ENCODE measurements around the gene ABI2.

ABI2 gene

GRCh38 chr2:203431391-203432185, 103.4 kb downstream of the ABI2 start:
- DNase-seq: no peak

DNA sequence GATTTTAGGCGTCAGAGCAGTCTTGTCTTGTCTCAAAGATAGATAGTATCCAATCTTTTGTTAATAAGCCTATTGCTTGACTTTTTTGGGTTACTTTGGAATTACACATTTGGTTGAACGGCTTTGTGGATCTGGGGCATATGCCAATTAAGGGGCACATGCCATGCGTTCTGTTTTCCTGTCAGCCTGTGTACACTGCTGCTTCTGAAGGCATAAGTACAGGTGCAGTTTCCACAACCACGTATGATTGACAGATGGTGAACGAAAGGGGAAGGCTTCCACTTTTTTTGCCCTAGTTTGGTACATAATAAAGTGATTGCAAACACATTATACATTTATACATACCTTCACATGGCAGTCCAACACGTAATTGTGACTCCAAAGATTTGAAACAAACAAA, 104.6 kb downstream of the ABI2 start:
- no peak for DNase-seq

DNA sequence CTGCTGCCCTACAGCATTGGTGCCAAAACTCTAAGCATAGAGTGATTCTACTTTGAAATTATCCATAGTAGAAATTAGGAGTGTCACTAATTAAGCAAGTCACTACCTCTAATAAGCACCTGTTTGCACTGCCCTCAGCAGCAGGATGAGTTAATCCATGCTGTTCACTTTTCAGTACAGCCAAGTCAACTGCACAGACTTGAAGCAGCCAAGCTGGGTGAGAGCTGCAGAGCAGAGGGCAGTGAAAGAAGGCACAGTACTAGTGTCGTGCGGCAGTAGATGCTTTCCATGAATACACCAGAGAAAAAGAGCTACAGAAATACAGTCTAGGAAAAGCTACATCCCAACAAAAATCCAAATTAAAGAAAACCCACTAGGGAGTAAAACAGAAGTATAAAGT, 108.3 kb downstream of the ABI2 start:
- no peak for DNase-seq

DNA sequence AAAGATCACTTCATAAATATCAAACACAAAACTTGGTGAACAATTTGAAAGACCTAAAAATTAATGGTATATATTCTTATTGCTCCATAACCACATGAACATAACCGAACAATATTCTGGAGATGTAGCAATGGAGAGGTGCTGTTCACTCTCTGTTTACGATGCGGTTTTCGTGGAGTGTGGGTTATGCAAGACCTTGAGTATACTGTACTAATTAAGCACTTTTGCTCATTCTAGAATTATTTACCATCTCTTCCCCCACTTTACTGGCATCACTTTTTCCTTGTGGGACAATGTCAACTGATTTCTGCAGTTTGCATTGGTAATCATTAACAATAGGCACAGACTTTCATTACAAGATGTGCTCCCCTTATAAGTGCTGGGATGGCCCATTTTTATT, 109.3 kb downstream of the ABI2 start:
- DNase-seq: no peak

- no peak for DNase-seq
These were observed 110.3 kb downstream of the ABI2 start for GRCh38 chr2:203438528-203438927.

DNA sequence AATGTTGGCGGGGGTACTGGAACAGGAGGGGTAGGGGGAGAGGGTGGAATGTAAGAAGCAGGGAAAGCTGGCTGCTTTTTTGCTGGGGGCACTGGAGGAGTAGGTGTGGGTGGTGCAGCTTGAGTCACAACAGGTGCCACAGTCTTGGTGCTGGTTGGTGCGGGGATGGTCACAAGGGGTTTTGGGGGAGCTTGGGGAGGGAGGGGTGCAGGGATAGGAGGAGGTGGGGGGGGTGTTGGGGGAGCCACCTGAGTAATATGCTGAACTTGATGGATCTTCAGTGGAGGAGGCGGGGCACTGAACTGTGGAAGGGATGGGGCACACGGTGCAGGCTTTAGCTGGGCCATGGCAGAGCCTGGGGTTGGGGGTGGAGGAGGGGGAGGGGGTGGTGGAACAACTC, 112.5 kb downstream of the ABI2 start:
- no peak for DNase-seq

DNA sequence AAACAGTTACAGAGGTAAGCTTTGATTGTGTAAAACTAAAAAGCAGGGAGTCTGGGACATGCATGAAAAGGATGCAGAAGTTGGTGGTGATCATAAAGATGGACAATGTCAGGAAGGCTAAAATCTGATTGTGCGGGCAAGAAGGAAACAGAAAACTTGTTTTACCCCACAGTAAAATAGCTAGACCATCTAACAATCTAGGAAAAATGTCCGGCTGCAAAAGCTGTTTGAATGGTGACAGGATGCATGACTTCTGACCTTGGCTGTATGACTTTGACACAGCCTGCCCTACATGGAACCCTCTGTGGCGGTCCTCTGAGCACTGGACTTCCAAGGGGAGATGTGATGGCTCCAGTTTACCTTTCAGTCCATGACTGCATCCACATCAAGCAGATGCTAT, 113.3 kb downstream of the ABI2 start:
- DNase-seq: no peak

DNA sequence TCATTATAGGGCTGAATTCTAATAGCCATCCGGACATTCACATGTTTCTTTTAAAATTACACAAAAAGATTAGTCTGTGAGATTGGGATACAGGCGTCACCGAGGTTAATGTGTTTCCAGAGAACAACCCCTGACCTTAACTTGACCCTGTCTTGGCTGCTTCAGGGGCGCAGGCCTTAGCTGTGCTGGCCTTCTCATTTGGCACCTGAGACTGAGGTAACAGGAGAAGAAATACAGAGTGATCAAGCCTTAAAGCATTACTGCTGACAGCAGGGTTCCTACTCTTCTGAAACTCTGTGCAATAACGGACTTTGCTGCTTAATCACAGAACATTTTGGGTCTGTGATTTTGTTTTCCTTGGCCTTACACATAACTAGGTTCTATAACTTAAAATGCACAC, 114.3 kb downstream of the ABI2 start:
- DNase-seq: no peak

- DNase-seq: no peak
These were observed 116.5 kb downstream of the ABI2 start for GRCh38 chr2:203444738-203445137.

DNA sequence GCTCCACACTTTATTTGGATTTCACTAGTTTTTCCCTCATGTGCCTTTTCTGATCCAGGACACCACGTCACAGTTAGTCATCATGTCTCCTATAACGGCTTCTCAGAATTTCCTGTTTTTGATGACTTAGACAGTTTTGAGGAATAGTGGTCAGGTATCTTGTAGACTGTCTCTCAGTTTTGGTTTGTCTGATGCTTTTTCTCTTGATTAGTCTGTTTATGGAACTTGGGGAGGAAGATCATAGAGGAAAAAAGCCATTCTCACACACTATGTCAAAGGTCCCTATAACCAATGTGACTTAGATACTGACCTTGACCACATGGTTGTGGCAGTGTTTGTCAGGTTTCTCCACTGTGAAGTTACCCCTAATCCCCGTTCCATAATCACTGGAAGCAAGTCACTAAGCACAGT, 117.9 kb downstream of the ABI2 start:
- DNase-seq: peak; percentile 31 to 42

- no peak for DNase-seq
These were observed 118.6 kb downstream of the ABI2 start for GRCh38 chr2:203446780-203447179.

GRCh38 chr2:203450561-203450960, 122.4 kb downstream of the ABI2 start:
- no peak for DNase-seq

- no peak for DNase-seq
These were observed 122.8 kb downstream of the ABI2 start for GRCh38 chr2:203451011-203451410.

DNA sequence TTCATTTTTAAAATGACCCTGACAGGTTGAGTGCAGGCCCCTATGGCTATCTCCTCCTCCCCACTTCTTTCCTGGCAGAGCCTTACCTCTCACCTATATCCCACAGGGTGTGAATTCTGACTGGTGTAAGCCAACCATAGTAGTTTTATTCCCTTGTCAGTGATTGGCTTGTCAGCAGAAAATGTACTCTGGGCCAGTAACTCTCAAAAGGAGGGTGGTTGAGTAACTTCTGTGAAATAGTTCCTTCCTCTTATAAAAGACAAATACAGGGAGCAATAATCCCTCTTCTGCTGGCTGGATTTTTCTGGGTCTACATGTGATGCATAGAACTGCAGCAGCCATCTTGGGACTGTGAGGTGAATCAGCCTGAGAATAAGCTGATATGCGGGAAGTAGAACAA, 123.5 kb downstream of the ABI2 start:
- peak; percentile 55 to 59 for DNase-seq

DNA sequence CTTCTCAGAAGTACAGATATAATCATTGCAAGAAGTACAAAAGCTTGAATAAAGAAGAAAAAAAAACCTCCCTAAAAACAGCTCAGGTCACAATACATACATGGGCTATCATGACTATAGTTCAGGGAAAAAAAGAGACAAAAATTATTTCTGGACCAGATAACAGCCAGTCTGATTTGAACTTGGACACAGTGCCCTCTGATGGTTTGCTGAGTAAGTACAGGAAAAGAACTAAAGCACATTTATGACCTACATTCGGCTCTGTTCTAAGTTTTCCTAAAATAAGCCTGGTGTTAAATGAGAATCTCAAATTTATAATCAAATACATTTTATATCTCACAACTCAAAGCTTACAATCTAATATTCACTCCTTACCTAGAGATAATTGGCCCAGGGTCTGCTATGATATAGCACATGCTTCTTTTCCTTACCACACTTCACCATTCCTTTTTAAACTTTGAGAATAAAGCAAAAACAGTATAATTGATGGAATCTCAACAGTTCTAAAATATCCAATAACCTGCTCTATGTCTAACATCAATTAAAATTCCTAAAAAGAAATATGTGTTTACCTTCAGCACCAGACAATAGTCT, 125.8 kb downstream of the ABI2 start:
- DNase-seq: peak; percentile 15 to 40

DNA sequence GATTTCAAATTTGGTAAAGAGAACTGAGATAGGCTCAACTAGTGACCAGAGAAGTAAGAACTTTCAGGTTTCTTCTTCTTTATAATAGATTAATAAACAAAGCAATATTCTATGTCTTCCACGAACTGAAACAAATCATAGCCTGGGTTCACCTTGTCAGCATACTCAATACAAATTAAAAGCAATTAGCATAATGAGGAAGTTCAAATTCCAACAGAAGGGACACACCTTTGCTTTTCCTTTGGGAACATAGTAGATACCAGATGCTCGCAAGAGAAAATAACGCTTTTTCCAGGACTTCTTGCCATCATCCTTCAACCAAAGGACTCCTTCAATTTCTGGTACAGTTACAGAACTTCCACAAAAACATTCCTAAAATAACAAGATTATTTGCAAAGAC, 127.0 kb downstream of the ABI2 start:
- no peak for DNase-seq

- no peak for DNase-seq
These were observed 133.6 kb downstream of the ABI2 start for GRCh38 chr2:203461746-203462145.

DNA sequence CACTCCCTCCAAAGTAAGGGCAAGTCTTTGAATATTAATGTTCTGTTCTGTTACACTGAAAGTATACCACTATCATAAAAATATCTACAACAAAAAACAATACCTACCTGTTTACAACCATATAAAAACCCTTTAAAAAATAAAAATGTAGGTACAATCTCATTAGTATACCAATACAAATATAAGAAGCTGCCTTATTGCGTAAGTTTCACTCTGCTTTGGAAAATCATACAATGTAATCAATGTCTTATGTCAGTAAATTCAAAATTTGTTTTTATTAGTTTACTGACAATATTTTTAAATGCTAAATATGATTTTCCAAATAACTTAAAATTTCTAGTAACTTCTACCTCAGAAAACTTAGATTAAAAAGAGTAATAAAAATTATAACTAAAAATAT, 134.1 kb downstream of the ABI2 start:
- no peak for DNase-seq

- DNase-seq: no peak
These were observed 135.1 kb downstream of the ABI2 start for GRCh38 chr2:203463266-203463678.

GRCh38 chr2:203469546-203469945, 141.4 kb downstream of the ABI2 start:
- DNase-seq: peak in 1 of 2 donors; percentile 28

DNA sequence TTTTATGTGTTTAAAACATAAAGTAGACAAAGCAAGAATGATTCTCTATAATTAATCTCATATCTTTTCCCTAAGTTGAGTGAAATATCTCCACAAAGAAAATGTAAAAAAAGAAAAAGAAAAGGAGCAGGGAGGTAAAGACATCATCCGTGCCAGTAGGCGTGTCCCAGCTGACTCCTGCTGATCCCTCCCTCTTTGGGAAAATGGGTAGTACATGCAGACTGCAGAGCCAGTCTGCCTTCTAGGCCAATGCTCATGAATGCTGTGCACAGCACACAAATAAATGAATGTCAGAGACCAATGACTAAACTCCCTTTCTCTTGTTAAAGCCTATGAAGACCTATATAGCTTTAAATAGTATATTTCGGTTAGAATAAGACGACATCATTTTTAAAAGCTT, 142.2 kb downstream of the ABI2 start:
- no peak for DNase-seq

DNA sequence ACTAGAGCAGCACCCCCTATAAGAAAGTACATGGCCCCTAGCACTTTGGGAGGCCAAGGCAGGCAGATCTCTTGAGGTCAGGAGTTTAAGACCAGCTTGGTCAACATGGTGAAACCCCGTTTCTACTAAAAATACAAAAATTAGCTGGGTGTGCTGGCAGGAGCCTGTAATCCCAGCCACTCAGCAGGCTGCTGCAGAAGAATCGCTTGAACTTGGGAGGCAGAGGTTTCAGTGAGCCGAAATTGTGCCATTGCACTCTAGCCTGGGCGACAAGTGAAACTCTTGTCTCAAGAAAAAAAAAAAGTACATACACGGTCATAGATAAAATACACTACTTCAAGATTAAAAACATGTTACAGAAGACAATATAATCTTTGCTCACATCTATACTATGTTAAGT, 143.1 kb downstream of the ABI2 start:
- no peak for DNase-seq

GRCh38 chr2:203476881-203477280, 148.7 kb downstream of the ABI2 start:
- no peak for DNase-seq

DNA sequence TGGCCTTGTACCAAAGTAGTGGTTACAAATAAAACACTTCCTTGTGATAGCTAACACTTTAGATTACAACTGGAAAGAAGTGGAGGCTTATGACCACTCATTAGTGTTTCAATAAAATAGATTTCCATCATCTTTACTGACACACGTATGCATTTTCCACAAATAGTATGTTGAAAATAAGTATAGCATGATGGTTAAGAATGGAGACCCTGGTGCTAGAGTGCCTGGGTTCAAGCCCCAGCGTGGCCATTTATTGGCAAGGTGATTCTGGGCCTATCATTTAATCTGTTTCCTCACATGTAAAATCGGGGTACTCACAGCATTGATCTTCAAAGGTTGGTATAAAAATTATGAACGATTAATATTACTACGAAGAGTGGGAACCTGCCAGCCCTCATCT, 152.4 kb downstream of the ABI2 start:
- no peak for DNase-seq
